ENCODE results near the gene RXRA.

Gene RXRA

GRCh38 chr9:134332266-134332665, 6.0 kb downstream of the RXRA start:
- Histone ChIP-seq H3K36me3 (ENCODE audit: control insufficient read depth in 2 of 2, insufficient read depth in 1 of 2, low read length in 2 of 2) (no peaks in the 10 kb centered on the region), H3K9me3 (ENCODE audit: control insufficient read depth, insufficient read depth, low read depth, low read length) (no peaks in the 10 kb centered on the region), H3K4me3 (ENCODE audit: low read depth, low read length) (no peak overlapping the region), H3K27ac (ENCODE audit: extremely low read depth, low read depth, low read length) (no peak overlapping the region), H3K4me1 (ENCODE audit: control insufficient read depth, insufficient read depth, low read length) (no peaks in the 10 kb centered on the region)
- POLR2A ChIA-PET = no interaction called here
- CTCF ChIA-PET = no interaction called here
- TF ChIP-seq ELK4 (IDR thresholded peaks at IDR 0.05; ENCODE audit: borderline replicate concordance, low read depth, low read length) (no peak), ZNF48 (tag by site-specific recombination; IDR thresholded peaks at IDR 0.05) (no peak), ZNF623 (tag by site-specific recombination; IDR thresholded peaks at IDR 0.05) (no peak), ZNF433 (tag by site-specific recombination; IDR thresholded peaks at IDR 0.05; ENCODE audit: low read depth) (no peak), ZNF416 (tag by site-specific recombination; IDR thresholded peaks at IDR 0.05) (no peak), ZBTB11 (tag by site-specific recombination; conservative IDR thresholded peaks at IDR 0.05; ENCODE audit: low read depth) (no peak), ZNF610 (tag by site-specific recombination; IDR thresholded peaks at IDR 0.05; ENCODE audit: borderline replicate concordance) (no peak), ZNF248 (tag by site-specific recombination; IDR thresholded peaks at IDR 0.05) (no peak), ZNF529 (tag by site-specific recombination; IDR thresholded peaks at IDR 0.05; ENCODE audit: insufficient replicate concordance) (no peak), ZNF521 (tag by site-specific recombination; IDR thresholded peaks at IDR 0.05) (no peak), ZNF114 (tag by site-specific recombination; IDR thresholded peaks at IDR 0.05) (no peak), KLF9 (tag by site-specific recombination; IDR thresholded peaks at IDR 0.05; ENCODE audit: low read depth) (no peak)

- CTCF ChIA-PET = no interaction called here
- Histone ChIP-seq H3K4me3 (ENCODE audit: low read depth, low read length) (no peak overlapping the region), H3K4me1 (ENCODE audit: control insufficient read depth, insufficient read depth, low read length) (no peaks in the 10 kb centered on the region), H3K9me3 (ENCODE audit: control insufficient read depth, insufficient read depth, low read depth, low read length) (no peaks in the 10 kb centered on the region), H3K36me3 (ENCODE audit: control insufficient read depth in 2 of 2, insufficient read depth in 1 of 2, low read length in 2 of 2) (no peaks in the 10 kb centered on the region), H3K27ac (ENCODE audit: extremely low read depth, low read depth, low read length) (no peak overlapping the region)
- POLR2A ChIA-PET = no interaction called here
- TF ChIP-seq ZNF248 (tag by site-specific recombination; IDR thresholded peaks at IDR 0.05) = no peak
- no peak for TF ChIP-seq ZNF561 (tag by site-specific recombination; IDR thresholded peaks at IDR 0.05; ENCODE audit: borderline replicate concordance)
- no peak for TF ChIP-seq ZNF24 (tag by site-specific recombination; IDR thresholded peaks at IDR 0.05)
- TF ChIP-seq ZNF138 (tag by site-specific recombination; IDR thresholded peaks at IDR 0.05; ENCODE audit: borderline replicate concordance) = no peak
- no peak for TF ChIP-seq ZNF558 (tag by site-specific recombination; IDR thresholded peaks at IDR 0.05)
- no peak for TF ChIP-seq ZNF335 (tag by site-specific recombination; conservative IDR thresholded peaks at IDR 0.05)
- TF ChIP-seq ZNF488 (tag by site-specific recombination; IDR thresholded peaks at IDR 0.05) = no peak
- no peak for TF ChIP-seq ZNF555 (tag by site-specific recombination; conservative IDR thresholded peaks at IDR 0.05)
- TF ChIP-seq PRDM6 (tag by site-specific recombination; IDR thresholded peaks at IDR 0.05) = no peak
- no peak for TF ChIP-seq ZNF19 (tag by site-specific recombination; IDR thresholded peaks at IDR 0.05; ENCODE audit: low read depth)
- TF ChIP-seq ZNF624 (tag by site-specific recombination; IDR thresholded peaks at IDR 0.05) = no peak
- TF ChIP-seq ZBTB21 (tag by site-specific recombination; IDR thresholded peaks at IDR 0.05) = no peak
- TF ChIP-seq INSM2 (tag by site-specific recombination; IDR thresholded peaks at IDR 0.05) = no peak
- no peak for TF ChIP-seq ZNF473 (tag by site-specific recombination; IDR thresholded peaks at IDR 0.05)
- TF ChIP-seq AEBP2 (tag by site-specific recombination; IDR thresholded peaks at IDR 0.05; ENCODE audit: borderline replicate concordance) = no peak
Observed at GRCh38 chr9:134332841-134333233, 6.6 kb downstream of the RXRA start.

All from HEK293 (cell line).